ENCODE measurements around the gene CERS1.

Gene CERS1

DNA sequence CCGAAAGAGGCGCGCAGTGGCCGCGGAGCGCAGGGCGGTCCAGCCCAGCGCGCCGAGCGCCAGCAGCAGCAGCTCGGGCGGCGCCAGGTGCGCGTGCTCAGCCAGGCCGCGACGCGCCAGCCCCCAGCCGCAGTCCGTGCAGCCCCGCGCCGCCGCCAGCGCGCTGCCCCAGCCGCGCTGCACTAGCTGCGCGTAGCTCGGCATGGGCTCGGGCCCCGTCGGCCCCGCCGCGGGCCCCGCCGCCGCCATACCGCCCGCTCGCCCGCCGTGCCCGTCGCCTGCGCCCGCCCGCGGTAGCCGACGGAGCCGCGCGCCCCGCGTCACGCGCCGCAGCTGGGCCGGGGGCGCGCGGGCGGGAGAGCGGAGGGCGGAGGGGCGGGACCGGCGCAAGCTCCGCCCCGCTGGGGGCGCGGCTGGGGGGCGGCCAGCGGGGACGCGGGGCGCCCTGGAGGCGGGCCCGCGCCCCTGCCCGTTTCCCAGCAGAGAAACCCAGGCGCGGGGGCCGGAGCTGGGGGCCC is at the start of gene CERS1:
TSS of gene CERS1 (minus strand) at position 335 of the 518 bp plus-strand sequence. CDS start at position 249, 86 bp downstream.
- peak; percentile 22 to 43 for DNase-seq

DNA sequence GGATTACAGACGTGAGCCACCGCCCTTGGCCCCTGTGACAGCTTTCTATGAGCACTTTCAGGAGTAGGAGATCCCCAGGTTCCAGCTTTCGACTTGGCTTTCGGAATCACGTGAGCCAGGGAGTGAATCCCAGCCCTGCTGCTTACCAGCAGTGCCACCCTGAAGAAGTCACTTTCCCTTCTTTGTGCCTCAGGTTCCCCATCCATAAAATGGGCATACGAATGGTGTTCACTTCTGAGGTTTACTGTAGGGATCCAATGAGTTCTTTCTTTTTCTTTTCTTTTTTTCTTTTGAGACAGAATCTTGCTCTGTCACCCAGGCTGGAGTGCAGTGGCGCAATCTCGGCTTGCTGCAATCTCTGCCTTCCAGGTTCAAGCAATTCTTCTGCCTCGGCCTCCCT is 49.3 kb upstream of the CERS1 start:
- DNase-seq: no peak

DNA sequence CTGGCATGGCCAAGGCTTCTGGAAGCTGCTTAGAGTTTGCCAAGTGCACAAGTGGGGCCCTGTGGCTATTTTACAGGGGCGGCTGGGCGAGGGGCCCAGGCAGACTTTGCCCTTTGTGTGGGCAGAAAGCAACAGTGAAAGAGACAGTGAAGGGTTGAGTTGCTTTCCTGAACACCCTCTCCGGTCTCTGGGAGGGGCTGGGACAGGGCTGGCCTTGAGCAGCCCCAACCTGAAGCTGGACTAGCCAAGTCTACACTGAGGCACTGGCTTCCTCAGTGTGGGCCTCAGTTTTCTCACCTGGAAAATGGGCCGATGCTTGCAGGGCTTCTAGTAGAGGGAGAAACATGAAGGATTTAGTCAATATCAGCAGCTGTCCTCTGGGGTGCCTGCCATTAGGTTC is 47.5 kb upstream of the CERS1 start:
- no peak for DNase-seq

DNA sequence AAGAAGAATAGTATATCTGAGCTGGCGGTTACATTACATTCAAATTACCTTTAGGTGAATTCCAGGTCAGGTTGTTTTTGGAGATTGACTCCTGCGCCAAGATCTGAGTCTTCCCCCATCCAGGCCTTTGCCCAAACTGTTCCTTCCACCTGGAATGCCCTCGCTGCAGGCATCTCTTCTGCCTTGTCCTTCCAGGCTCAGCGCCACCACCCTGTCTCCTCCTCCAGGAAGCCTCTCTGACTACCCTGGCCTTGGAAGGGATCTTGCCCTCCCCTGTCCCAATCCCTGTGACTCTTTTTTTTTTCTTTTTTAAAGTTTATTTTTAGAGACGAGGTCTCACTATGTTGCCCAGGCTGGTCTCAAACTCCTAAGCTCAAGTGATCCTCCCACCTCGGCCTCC is 46.7 kb upstream of the CERS1 start:
- no peak for DNase-seq

- DNase-seq: no peak
These were observed 45.8 kb upstream of the CERS1 start for GRCh38 chr19:18941628-18942354.

DNA sequence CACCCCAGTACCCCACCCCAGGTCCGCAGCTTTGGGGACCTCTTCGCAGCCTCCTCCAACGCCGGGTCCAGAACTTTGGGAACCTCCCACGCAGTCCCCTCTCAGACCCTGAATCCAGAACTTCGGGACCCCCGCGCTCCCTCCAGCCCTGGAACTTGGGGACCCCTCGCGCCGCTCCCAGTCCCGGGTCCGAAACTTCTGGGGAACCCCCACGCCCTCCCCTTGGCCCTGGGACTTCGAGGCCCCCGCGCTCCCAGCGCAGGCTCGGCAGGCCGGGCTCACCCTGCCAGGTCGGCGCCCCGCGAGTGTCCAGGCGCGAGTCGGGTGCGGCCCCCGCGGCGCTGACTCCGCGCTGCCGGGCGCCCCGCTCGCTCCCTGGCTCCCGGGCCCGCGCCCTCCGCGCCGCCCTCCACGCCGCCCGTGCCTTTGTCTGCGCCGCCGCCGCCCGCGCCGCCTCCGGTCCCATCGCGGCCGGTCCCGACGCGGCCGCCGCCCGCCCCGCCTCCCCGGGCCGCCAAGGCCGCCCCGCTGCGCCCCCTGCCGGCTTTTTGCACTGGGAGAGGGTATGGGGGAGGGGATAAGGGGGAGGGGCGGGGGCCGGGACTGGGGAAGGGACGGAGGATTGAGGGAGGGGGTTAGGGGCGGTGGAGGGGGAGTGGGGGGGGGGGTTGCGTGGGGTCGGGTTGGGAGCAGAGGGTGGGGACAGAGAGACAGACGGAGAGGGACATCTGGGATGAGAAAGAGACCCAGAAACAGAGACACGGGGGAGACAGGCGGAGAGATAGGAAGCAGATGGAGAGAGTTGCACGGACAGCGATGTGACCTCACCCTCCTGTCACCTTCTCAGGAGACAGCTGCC is 45.0 kb upstream of the CERS1 start, which contains the start of gene HOMER3:
TSS of gene HOMER3 (minus strand) at position 449 of the 859 bp plus-strand sequence. CDS start 2,235 bp downstream, outside the sequence.
- DNase-seq: peak; percentile 47 to 81

- peak in 1 of 2 donors; percentile 61 for DNase-seq
These were observed 44.2 kb upstream of the CERS1 start for GRCh38 chr19:18939922-18940768.

GRCh38 chr19:18939163-18939562 is 43.2 kb upstream of the CERS1 start:
- DNase-seq: no peak

GRCh38 chr19:18933297-18933696 is 37.3 kb upstream of the CERS1 start:
- no peak for DNase-seq

DNA sequence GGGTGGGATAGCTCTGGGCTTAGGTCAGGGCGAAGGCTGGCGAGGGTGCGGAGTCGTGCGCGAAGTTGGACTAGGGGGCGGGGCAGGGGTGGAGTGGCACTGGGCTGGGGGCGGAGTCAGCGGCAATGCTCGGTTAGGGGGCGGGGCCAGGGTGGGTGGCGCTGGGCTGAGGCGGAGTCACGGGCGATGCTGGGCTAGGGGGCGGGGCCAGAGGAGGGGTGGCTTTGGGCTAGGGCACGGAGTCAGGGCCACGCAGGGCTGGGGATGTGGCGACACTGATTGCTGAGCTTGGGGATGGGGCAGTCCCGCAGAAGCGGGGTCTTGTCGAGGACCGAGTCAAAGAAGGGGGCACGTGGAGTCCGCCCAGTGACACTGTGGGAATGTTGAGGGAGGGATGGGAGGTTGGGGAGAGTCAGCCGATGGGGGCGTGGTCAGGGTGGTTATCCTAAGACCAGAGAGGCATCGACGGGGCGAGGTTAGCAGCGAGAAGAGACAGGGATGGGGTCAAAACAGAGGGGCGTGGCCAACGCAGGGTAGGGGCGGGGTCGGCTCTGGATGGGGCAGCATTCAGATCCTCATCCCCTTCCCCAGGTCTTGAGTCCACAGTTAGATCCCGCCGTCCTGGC is 36.4 kb upstream of the CERS1 start:
- DNase-seq: peak in 1 of 2 donors; percentile 72

- no peak for DNase-seq
These were observed 35.6 kb upstream of the CERS1 start for GRCh38 chr19:18931316-18932162.

GRCh38 chr19:18929311-18929710 is 33.4 kb upstream of the CERS1 start:
- no peak for DNase-seq

DNA sequence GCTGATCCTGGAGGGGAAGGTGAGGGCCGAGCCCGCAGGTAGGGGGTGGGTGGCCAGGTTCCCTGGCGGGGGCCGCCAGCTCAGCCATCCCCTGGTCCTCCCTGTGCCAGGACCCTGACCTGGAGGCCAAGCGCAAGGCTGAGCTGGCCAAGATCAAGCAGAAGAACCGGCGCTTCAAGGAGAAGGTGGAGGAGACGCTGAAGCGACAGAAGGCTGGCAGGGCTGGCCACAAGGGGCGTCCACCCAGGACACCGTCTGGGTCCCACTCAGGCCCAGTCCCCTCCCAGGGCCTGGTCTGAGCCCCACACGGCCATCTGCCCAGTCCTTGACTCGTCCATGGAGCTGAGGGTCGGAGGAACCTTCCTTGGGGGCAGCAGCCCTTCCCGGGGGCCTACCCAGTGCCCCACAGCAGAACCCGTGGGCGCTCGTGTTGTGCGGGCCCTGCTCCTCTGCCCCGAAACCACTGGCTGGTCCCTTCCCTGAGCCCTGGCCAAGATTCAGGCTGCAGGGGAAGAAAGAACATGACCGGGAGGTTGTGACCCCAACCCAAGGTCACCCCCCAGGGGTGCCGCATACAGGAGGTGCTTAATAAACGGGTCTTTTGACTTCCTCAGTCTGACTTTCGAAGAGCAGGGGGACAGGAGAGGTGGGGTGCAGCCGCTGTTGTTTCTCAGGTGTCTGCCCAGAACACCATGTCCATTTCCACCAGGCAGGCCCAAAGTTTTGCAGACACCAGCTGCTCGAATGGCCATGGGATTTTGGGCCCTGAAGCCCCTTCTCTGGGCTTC is 32.3 kb upstream of the CERS1 start:
- no peak for DNase-seq

- no peak for DNase-seq
These were observed 28.8 kb upstream of the CERS1 start for GRCh38 chr19:18924684-18925213.

DNA sequence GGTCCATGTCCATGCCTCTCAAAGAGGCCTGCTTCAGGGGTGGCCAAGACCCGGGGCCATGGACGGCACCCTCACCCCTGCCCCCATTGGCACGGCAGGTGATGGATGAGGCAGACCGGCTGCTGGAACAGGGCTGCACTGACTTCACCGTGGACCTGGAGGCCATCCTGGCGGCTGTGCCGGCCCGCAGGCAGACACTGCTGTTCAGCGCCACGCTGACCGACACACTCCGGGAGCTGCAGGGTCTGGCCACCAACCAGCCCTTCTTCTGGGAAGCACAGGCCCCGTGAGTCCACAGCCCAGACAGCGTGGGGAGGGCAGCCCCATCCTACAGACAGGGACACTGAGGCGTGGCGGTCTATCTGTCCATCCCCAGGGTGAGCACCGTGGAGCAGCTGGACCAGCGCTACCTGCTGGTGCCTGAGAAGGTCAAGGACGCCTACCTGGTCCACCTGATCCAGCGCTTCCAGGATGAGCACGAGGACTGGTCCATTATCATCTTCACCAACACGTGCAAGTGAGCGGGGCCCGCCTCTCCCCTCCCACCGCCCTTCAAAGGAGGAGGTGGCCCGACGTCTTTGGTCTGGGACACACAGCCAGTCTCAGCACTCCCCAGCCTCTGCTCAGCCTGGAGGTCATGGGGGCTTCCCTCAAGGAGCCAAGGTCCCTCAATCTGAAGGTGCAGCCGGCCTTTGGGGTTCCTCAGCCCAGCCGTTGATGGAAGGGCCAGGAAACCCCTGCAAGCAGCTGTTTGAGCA is 26.4 kb upstream of the CERS1 start:
- no peak for DNase-seq

- DNase-seq: no peak
These were observed 25.6 kb upstream of the CERS1 start for GRCh38 chr19:18921593-18921992.

DNA sequence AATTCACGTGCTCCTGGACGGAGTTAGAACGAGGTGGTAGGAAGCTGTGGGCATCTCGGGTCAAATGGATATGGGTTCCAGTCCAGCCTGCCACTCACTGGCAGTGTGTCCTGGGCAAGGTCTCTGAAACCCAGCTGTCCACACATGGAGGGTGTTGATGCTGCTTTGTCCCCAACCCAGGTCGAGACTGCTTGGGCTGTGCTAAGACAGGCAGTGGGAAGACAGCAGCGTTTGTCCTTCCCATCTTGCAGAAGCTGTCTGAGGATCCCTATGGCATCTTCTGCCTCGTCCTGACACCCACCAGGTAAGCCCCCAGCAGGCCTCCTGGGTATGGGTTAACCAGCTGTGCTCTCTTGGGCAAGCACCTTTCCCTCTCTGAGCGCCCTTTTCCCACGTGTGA is 24.4 kb upstream of the CERS1 start:
- DNase-seq: no peak

DNA sequence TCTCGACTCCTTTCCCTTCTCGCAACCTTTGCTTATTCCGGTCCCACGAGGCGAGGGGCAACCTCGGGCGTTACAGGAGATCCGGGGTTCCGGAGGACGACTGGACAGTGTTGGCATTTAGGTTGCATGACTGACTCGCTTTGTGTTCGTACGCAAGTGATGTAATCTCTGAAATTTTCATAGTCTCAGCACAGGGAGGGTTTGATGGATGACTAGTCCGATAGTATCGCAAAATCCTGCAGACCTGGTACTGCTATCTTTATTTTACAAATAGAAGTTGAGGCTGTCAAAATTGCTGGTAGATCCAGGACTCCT is 23.9 kb upstream of the CERS1 start:
- DNase-seq: no peak

DNA sequence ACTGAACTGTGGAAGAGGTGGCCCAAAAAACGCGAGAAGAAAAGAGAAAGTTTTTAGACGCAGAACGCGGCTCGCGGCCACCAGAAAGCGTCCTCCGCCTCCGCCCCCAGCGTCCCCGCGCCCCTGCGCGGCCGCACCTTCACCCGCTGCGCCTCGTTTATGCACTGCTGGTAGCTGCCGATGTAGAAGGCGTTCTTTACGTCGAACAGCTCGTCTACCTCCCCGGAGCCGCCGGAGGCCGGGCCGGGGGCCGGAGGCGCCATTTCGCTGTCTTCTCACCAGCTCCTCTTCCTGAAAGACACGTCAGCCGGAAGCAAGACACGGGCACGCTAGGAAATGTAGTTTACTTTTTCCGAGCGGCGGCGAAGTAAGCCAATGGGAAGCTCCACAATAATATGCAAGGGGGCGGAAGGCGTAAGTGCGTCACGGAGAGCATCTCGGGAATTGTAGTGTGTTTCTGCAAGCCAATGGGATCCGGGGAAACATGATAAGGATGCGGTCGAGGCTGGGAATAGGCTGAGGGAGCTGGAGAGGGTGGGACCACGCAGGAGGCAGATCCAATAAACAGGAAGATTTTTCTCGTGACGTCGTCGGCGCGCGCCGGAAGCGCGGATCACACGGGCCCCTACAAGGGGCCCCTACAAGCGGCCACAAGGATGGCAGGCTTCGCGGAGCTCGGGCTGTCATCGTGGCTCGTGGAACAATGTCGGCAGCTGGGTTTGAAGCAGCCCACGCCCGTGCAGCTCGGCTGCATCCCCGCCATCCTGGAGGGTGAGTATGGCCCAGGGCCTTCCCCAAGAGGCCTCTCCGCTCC is 23.3 kb upstream of the CERS1 start, which contains the start of the genes COPE and DDX49:
TSS of gene COPE (minus strand) at position 302 of the 814 bp plus-strand sequence. CDS start at position 263, 39 bp downstream.
TSS of gene DDX49 (plus strand) at position 630 of the 814 bp plus-strand sequence. CDS start at position 657, 27 bp downstream.
- peak; percentile 99 to 100 for DNase-seq
